ENCODE data around the gene TSPAN18. TPM values are rescaled to one million over a fixed set of nuclear protein-coding genes. Genes with fewer than 3 reads are reported as not detected.

Gene TSPAN18
- polyA plus RNA-seq, 1 donor from 2014 or later = 2.1 TPM

- no peak overlapping the region for H3K27ac Mint-ChIP-seq
- H3K9me3 Mint-ChIP-seq = no peaks in the 10 kb centered on the region
- H3K27me3 Mint-ChIP-seq = peaks cover 2% of the 10 kb centered on the region
- no peaks in the 10 kb centered on the region for H3K4me1 Mint-ChIP-seq
- H3K36me3 Mint-ChIP-seq = no peaks in the 10 kb centered on the region
- H3K4me3 Mint-ChIP-seq = no peak overlapping the region
Observed at GRCh38 chr11:44969651-44970252, 243.0 kb downstream of the TSPAN18 start.

- H3K4me1 Mint-ChIP-seq = no peaks in the 10 kb centered on the region
- no peaks in the 10 kb centered on the region for H3K9me3 Mint-ChIP-seq
- H3K36me3 Mint-ChIP-seq = no peaks in the 10 kb centered on the region
- no peak overlapping the region for H3K27ac Mint-ChIP-seq
- H3K27me3 Mint-ChIP-seq = peaks cover 3% of the 10 kb centered on the region
- no peak overlapping the region for H3K4me3 Mint-ChIP-seq
Observed at GRCh38 chr11:44970293-44970692, 243.5 kb downstream of the TSPAN18 start.

DNA sequence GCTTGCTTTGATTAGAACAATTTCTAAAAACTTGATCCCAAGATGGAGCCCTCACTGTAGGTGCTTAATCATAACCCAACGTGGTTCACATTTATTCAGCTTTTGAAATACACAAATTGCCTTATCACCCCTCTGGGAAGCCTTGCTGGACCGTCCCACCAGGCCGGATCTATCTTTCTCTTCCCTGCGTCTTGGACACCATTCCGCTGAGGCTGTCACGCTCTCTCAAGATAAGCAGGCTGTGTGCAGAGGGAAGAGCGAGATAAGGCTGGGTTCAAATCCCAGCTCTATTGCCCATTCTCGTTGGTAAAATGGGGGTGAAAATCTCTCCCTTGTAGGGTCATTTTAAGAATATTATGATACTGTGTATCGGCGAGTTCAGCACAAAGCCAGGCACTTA, 244.4 kb downstream of the TSPAN18 start:
- H3K27me3 Mint-ChIP-seq = peaks cover 3% of the 10 kb centered on the region
- no peak overlapping the region for H3K4me3 Mint-ChIP-seq
- no peak overlapping the region for H3K27ac Mint-ChIP-seq
- H3K9me3 Mint-ChIP-seq = no peaks in the 10 kb centered on the region
- H3K36me3 Mint-ChIP-seq = no peaks in the 10 kb centered on the region
- H3K4me1 Mint-ChIP-seq = no peaks in the 10 kb centered on the region

GRCh38 chr11:44972746-44973435, 246.1 kb downstream of the TSPAN18 start:
- peaks cover 0 to 6% (median 4%) of the 10 kb centered on the region in 3 donors for H3K4me1 Mint-ChIP-seq
- H3K4me3 Mint-ChIP-seq = peak overlapping the region in 1 of 4 donors; percentile 28
- H3K36me3 Mint-ChIP-seq = no peaks in the 10 kb centered on the region
- H3K9me3 Mint-ChIP-seq = no peaks in the 10 kb centered on the region
- peaks cover 8% of the 10 kb centered on the region for H3K27me3 Mint-ChIP-seq
- peak overlapping the region in 1 of 3 donors; percentile 40 for H3K27ac Mint-ChIP-seq

DNA sequence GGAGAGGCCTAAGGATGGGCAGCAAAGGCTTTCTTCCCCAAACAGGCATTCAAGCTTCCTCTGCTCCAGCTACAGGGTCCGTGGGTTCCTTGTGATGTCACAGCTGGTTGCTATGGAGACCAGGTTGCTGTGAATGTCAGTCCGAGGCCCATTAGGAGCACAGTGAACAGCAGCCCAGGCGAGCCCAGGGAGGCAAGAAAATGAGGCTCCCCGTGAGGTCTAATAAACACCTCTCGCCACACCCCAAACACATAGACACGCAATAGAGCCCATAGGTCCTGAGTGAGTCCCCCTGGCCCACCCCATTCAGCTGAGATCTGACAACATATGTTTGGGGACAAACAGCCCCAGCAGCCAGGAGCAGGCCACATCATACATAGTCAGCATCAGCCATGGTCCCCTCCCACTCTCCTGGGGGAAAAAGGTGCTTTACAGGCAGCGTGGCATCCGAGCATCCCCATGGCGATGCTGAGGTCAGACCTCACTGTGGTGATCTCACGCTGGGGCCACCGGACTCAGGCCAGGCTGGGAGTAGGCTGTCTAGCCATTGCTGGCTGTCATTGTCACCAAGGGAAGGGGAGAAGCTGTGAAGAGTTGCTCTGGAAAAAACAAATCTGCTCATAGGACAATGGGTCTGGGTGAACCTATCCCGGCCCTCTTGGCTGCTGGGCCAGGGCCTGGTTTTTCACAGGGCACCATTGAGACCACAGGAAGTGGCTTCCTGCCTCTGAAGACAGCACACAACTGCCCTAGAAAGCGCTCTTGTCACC, 247.1 kb downstream of the TSPAN18 start:
- peaks cover 0 to 6% (median 4%) of the 10 kb centered on the region in 3 donors for H3K4me1 Mint-ChIP-seq

DNA sequence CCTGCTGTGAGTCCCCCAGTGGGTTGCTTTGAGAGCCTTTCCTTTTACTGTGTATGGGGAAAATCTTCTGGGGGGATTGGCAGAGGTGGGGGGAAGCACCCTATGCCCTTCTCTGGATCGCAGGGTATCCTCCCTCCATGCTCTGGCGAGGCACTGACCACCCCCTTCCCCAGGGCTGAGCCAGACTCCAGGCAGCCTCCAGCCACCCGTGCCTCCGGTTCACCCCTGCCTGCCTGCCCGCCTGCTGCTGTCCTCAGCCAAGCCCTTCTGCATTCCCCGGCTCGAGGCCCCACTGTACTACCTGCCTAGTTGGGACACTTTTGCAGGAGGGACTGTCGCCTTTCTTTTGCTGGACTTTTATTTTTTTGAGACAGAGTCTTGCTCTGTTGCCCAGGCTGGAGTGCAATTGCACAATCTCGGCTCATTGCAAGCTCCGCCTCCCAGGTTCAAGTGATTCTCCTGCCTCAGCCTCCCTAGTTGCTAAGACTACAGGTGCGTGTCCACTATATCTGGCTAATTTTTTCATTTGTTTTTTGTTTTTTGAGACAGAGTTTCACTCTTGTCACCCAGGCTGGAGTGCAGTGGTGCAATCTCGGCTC, 247.7 kb downstream of the TSPAN18 start:
- peak overlapping the region in 1 of 4 donors; percentile 37 for H3K4me3 Mint-ChIP-seq
- no peak overlapping the region for H3K27ac Mint-ChIP-seq
- H3K9me3 Mint-ChIP-seq = no peaks in the 10 kb centered on the region
- peaks cover 8% of the 10 kb centered on the region for H3K27me3 Mint-ChIP-seq
- H3K36me3 Mint-ChIP-seq = no peaks in the 10 kb centered on the region
- peaks cover 0 to 6% (median 4%) of the 10 kb centered on the region in 3 donors for H3K4me1 Mint-ChIP-seq

More for the DNA sequence above, 247.1 kb downstream of the TSPAN18 start:
- Mint-ChIP-seq H3K27me3 (peaks cover 8% of the 10 kb centered on the region), H3K9me3 (no peaks in the 10 kb centered on the region), H3K27ac (no peak overlapping the region), H3K4me3 (no peak overlapping the region), H3K36me3 (no peaks in the 10 kb centered on the region)

- H3K27ac Mint-ChIP-seq = peak overlapping the region in 1 of 3 donors; percentile 14
- H3K9me3 Mint-ChIP-seq = no peaks in the 10 kb centered on the region
- H3K27me3 Mint-ChIP-seq = peaks cover 12% of the 10 kb centered on the region
- no peaks in the 10 kb centered on the region for H3K36me3 Mint-ChIP-seq
- H3K4me1 Mint-ChIP-seq = peaks cover 0 to 15% (median 9%) of the 10 kb centered on the region in 3 donors
- no peak overlapping the region for H3K4me3 Mint-ChIP-seq
Observed at GRCh38 chr11:44976576-44976975, 249.8 kb downstream of the TSPAN18 start.

- Mint-ChIP-seq H3K4me1 (peaks cover 0 to 15% (median 9%) of the 10 kb centered on the region in 3 donors), H3K9me3 (no peaks in the 10 kb centered on the region), H3K27ac (no peak overlapping the region), H3K4me3 (peak overlapping the region in 1 of 4 donors; percentile 50), H3K27me3 (peaks cover 12% of the 10 kb centered on the region), H3K36me3 (no peaks in the 10 kb centered on the region)
Observed at GRCh38 chr11:44977493-44977984, 250.8 kb downstream of the TSPAN18 start.

- Mint-ChIP-seq H3K36me3 (no peaks in the 10 kb centered on the region), H3K4me3 (no peak overlapping the region), H3K27me3 (peaks cover 12% of the 10 kb centered on the region), H3K9me3 (no peaks in the 10 kb centered on the region), H3K4me1 (peaks cover 0 to 15% (median 11%) of the 10 kb centered on the region in 3 donors), H3K27ac (no peak overlapping the region)
Observed at GRCh38 chr11:44978274-44978960, 251.7 kb downstream of the TSPAN18 start.

DNA sequence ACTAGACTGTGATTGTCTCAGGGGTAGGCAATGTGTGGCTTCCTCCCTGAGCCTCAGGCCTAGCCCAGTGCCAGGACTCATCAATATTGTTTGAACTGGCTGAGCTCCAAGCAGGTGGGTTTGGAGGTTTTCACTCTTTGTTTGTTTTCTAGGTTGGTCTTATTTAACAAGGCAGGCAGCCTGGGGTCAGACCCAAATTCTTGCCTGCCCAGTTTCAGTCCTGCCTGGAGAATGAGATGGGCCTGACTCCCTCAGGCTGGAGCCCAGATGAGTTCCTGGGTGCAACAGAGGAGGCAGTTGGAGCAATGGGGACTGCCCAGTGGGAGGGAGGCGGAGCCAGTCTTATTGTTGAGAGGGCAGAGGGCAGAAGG, 252.2 kb downstream of the TSPAN18 start:
- H3K27ac Mint-ChIP-seq = no peak overlapping the region
- H3K36me3 Mint-ChIP-seq = no peaks in the 10 kb centered on the region
- H3K4me1 Mint-ChIP-seq = peaks cover 0 to 17% (median 15%) of the 10 kb centered on the region in 3 donors
- H3K4me3 Mint-ChIP-seq = no peak overlapping the region
- H3K27me3 Mint-ChIP-seq = peaks cover 12% of the 10 kb centered on the region
- no peaks in the 10 kb centered on the region for H3K9me3 Mint-ChIP-seq

- Mint-ChIP-seq H3K4me1 (peaks cover 0 to 19% (median 15%) of the 10 kb centered on the region in 3 donors), H3K9me3 (no peaks in the 10 kb centered on the region), H3K36me3 (no peaks in the 10 kb centered on the region), H3K27me3 (peaks cover 9% of the 10 kb centered on the region), H3K4me3 (peak overlapping the region in 2 of 4 donors; percentile 60 to 81), H3K27ac (no peak overlapping the region)
Observed at GRCh38 chr11:44979543-44980399, 253.0 kb downstream of the TSPAN18 start.

DNA sequence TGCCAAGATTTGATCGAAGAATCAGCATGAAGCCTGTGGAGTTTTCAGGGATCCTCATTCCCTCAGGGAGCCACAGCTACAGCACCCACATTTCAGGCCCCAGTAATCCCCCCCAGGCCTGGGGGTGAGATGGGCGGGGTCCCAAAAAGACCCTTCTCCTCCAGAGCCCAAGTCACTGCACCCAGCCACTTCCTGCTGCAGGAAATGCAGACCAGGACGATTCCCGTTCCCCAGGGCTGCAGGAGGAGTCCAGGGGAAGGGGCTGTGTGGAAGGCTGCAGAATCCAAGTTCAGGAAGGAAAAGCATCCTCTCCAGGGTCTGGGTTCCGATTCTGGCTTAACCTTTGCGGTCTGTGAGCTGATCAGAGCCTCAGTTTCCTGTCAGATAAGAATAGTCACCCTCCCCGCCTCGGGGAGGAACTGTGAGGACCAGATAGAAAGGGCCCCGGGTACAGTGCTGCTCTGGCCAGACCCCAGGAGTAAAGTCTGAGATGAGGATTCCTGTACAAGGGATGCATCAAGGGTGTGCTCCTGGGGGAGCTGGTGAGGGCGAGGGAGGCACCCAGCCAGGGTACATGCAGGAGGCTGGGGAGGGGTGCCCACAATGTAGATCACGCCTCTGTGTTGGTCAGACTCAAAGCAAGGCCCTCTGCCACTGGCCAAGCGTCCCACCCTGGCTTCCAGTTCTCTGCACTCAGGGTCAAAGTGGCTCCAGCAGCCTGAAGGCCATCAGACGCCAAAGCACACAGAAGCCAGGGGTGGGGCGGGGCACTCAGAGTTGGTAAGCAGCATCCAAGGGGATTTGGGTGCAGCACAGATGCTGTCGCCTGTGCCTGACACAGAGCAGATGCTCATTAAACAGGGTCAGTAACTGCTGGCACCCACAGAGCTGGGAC, 254.0 kb downstream of the TSPAN18 start:
- H3K27ac Mint-ChIP-seq = no peak overlapping the region
- peaks cover 9% of the 10 kb centered on the region for H3K27me3 Mint-ChIP-seq
- H3K9me3 Mint-ChIP-seq = no peaks in the 10 kb centered on the region
- no peaks in the 10 kb centered on the region for H3K36me3 Mint-ChIP-seq
- peaks cover 0 to 19% (median 15%) of the 10 kb centered on the region in 3 donors for H3K4me1 Mint-ChIP-seq
- H3K4me3 Mint-ChIP-seq = peak overlapping the region in 1 of 4 donors; percentile 72
